Measurements from ENCODE around the gene POLG2.
"Not testable (repeated sequence)": the region's sequence is repeated elsewhere in the genome, so short reads cannot be mapped to it uniquely, and the experiment has no call there.

POLG2 gene

DNA sequence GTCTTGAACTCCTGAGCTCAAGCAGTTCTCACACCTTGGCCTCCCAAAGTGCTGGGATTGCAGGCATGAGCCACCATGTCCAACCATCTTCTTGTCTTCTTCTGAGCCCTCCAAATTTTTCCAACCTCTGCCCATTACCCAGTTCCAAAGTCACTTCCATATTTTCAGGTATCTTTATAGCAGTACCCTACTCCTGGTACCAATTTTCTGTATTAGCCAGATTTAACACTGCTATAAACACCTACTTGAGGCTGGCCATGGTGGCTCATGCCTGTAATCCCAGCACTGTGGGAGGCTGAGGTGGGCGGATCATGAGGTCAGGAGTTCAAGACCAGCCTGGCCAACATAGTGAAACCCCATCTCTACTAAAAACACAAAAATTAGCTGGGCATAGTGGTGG lies 57.3 kb downstream of the POLG2 start:
- DNase-seq (ENCODE audit: low spot score), result not testable (repeated sequence)

DNA sequence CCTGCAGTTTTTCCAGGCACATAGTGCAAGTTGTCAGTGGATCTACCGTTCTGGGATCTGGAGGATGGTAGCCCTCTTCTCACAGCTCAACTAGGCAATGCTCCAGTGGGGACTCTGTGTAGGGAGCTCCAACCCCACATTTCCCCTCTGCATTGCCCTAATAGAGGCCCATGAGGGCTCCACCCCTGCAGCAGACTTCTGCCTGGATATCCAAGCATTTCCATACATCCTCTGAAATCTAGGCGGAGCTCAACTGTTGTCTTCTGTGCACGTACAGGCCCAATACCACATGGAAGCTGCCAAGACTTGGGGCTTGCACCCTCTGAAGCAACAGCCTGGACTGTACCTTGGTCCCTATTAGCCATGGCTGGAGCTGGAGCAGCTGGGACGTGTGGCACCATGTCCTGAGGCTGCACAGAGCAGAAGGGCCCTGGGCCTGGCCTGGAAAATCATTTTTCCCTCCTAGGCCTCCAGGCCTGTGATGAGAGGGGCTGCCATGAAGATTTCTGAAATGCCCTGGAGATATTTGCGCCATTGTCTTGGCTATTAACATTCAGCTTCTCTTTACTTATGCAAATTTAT lies 58.8 kb downstream of the POLG2 start:
- no peak for DNase-seq (ENCODE audit: low spot score)

DNA sequence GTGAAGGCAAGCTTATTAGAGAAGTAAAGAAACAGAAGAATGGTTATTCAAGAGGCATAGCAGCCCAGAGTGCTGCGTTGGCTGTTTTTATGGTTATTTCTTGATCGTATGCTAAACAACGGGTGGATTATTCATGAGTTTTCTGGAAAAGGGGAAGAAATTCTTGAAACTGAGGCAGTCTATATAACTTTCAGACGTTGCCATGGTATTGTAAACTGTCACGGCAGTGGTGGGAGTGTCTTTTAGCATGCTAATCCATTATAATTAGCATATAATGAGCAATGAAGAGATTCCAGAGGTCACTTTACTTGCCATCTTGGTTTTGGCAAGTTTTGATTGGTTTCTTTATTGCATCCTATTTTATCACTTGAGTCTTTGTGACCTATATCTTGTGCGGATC lies 65.3 kb downstream of the POLG2 start:
- DNase-seq (ENCODE audit: low spot score), result no peak

- not testable (repeated sequence) for DNase-seq (ENCODE audit: low spot score)
These were observed 66.8 kb downstream of the POLG2 start for GRCh38 chr17:64430036-64430435.

- no peak for DNase-seq (ENCODE audit: low spot score)
These were observed 68.4 kb downstream of the POLG2 start for GRCh38 chr17:64428406-64428805.

All from AG08396 (cell line).